PC-9 (cell line): ENCODE measurements around the gene MMP2.

Experiments
- EZH2 ChIP-seq: fragments of 200-600 bp; sonication (generic); IDR thresholded peaks from 2 replicates; pipeline ENCODE4 v1.8.0; 2017; ENCODE audit warnings: antibody characterized with exemption, low read depth
- TF ChIP-seq, protein P1 (sequence below): fragments of 200-600 bp; sonication (generic); conservative IDR thresholded peaks from 2 replicates; pipeline ENCODE4 v1.6.1; 2017; ENCODE audit warnings: mixed run types, antibody characterized with exemption, mild to moderate bottlenecking, moderate library complexity

- TF ChIP-seq, protein P1, sequence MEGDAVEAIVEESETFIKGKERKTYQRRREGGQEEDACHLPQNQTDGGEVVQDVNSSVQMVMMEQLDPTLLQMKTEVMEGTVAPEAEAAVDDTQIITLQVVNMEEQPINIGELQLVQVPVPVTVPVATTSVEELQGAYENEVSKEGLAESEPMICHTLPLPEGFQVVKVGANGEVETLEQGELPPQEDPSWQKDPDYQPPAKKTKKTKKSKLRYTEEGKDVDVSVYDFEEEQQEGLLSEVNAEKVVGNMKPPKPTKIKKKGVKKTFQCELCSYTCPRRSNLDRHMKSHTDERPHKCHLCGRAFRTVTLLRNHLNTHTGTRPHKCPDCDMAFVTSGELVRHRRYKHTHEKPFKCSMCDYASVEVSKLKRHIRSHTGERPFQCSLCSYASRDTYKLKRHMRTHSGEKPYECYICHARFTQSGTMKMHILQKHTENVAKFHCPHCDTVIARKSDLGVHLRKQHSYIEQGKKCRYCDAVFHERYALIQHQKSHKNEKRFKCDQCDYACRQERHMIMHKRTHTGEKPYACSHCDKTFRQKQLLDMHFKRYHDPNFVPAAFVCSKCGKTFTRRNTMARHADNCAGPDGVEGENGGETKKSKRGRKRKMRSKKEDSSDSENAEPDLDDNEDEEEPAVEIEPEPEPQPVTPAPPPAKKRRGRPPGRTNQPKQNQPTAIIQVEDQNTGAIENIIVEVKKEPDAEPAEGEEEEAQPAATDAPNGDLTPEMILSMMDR, result no peak
- TF ChIP-seq EZH2, result no peak
Measured at GRCh38 chr16:55503726-55504550, 24.9 kb downstream of the MMP2 start.
